NB4 (cell line): ENCODE measurements around the gene PCDHGA11.

Source experiments
- CTCF ChIP-seq: IDR thresholded peaks from one replicate; pipeline ENCODE4 v1.5.1; 2012; ENCODE audit warnings: low read depth, low read length
- MAX ChIP-seq: IDR thresholded peaks from 2 replicates; pipeline ENCODE4 v1.6.1; 2011; ENCODE audit warnings: low read depth, low read length
- POLR2A ChIP-seq: IDR thresholded peaks from 2 replicates; pipeline ENCODE4 v1.6.1; 2011; ENCODE audit warnings: mild to moderate bottlenecking; ENCODE audit not compliant: insufficient read length; ENCODE audit errors: extremely low read depth

GRCh38 chr5:141411575-141411974, 9.3 kb upstream of the PCDHGA11 start:
- TF ChIP-seq CTCF (no peak), POLR2A (no peak), MAX (no peak)
